HepG2 (cell line): ENCODE data around the gene MYCBP2. TPM values are rescaled to one million over a fixed set of nuclear protein-coding genes. Genes with fewer than 3 reads are reported as not detected.

Experiments
- ATF2 ChIP-seq: sonication (generic); formaldehyde crosslinking; IDR thresholded peaks from 2 replicates; pipeline ENCODE4 v1.4.0; 2020; ENCODE audit warnings: missing genetic modification reagents
- ATF3 ChIP-seq: sonication (generic); formaldehyde crosslinking; IDR thresholded peaks from 2 replicates; pipeline ENCODE4 v1.4.0; 2020; ENCODE audit warnings: missing genetic modification reagents
- CBX2 ChIP-seq, 2 experiments: fragments of 200-600 bp in 1 of 2; sonication (generic); formaldehyde crosslinking in 1 of 2; IDR thresholded peaks; 2 replicates each; pipeline versions ENCODE4 v1.7.0 to v1.8.1; 2018 to 2022; ENCODE audit warnings: low read depth in 2 of 2, low read length in 1 of 2, mild to moderate bottlenecking in 1 of 2, missing genetic modification reagents in 1 of 2
- ERF ChIP-seq: IDR thresholded peaks from 2 replicates; pipeline ENCODE4 v1.6.1; 2018; ENCODE audit warnings: missing biosample characterization, missing genetic modification reagents
- ETV5 ChIP-seq: IDR thresholded peaks from 2 replicates; pipeline ENCODE4 v1.6.1; 2018; ENCODE audit warnings: missing biosample characterization, missing genetic modification reagents, inconsistent platforms, borderline replicate concordance
- MTF1 ChIP-seq: sonication (generic); formaldehyde crosslinking; IDR thresholded peaks from 2 replicates; pipeline ENCODE4 v1.5.0; 2020; ENCODE audit warnings: missing genetic modification reagents
- NKX3-1 ChIP-seq: sonication (generic); formaldehyde crosslinking; IDR thresholded peaks from 2 replicates; pipeline ENCODE4 v1.5.0; 2020; ENCODE audit warnings: missing genetic modification reagents
- SMAD9 ChIP-seq: sonication (generic); formaldehyde crosslinking; IDR thresholded peaks from 2 replicates; pipeline ENCODE4 v1.5.1; 2020; ENCODE audit warnings: mild to moderate bottlenecking, missing genetic modification reagents
- TBX2 ChIP-seq: sonication (generic); formaldehyde crosslinking; IDR thresholded peaks from 2 replicates; pipeline ENCODE4 v1.5.0; 2020; ENCODE audit warnings: missing genetic modification reagents, mild to moderate bottlenecking, borderline replicate concordance
- TRIM22 ChIP-seq: fragments of 450-650 bp; IDR thresholded peaks from 2 replicates; pipeline ENCODE4 v1.6.1; 2017
- ZBED4 ChIP-seq: sonication (generic); formaldehyde crosslinking; IDR thresholded peaks from 2 replicates; pipeline ENCODE4 v1.4.0; 2020; ENCODE audit warnings: missing genetic modification reagents, borderline replicate concordance
- ZBTB34 ChIP-seq: sonication (generic); formaldehyde crosslinking; IDR thresholded peaks from 2 replicates; pipeline ENCODE4 v1.8.0; 2022; ENCODE audit warnings: mild to moderate bottlenecking, missing genetic modification reagents
- ZBTB7B ChIP-seq: sonication (generic); formaldehyde crosslinking; IDR thresholded peaks from 2 replicates; pipeline ENCODE4 v1.4.0; 2020; ENCODE audit warnings: missing genetic modification reagents
- ZNF138 ChIP-seq: sonication (generic); formaldehyde crosslinking; IDR thresholded peaks from 2 replicates; pipeline ENCODE4 v1.5.0; 2020; ENCODE audit warnings: mild to moderate bottlenecking, low read depth, missing genetic modification reagents
- ZNF251 ChIP-seq: sonication (generic); formaldehyde crosslinking; IDR thresholded peaks from 2 replicates; pipeline ENCODE4 v1.9.0; 2021; ENCODE audit warnings: mild to moderate bottlenecking, missing genetic modification reagents
- ZNF629 ChIP-seq: sonication (generic); formaldehyde crosslinking; conservative IDR thresholded peaks from 2 replicates; pipeline ENCODE4 v1.5.0; 2020; ENCODE audit warnings: missing genetic modification reagents
- polyA plus RNA-seq, 8 experiments: library from polyadenylated mRNA; depleted of rRNA in 3 of 8; stranded (reverse) in 7 of 8; unstranded in 1 of 8; fragments of >200 nt; fragmentation: Illumina TruSeq in 4 of 8; extraction: Trizol in 4 of 8; gene quantifications; 2 replicates each; pipeline versions ENCODE4 v1.2.1 to v1.2.3, GENCODE V29; 2011 to 2016; ENCODE audit warnings: low read depth in 4 of 8, missing spikeins in 1 of 8, mixed read lengths in 1 of 8; ENCODE audit not compliant: insufficient read depth in 1 of 8
- total RNA-seq, 5 experiments: library from RNA; depleted of rRNA; stranded (reverse); fragments of >200 nt; fragmentation: Illumina TruSeq; extraction: Trizol; gene quantifications; 2 replicates each; pipeline ENCODE4 v1.2.3, GENCODE V29; 2016; ENCODE audit warnings: low read depth in 1 of 5

The MYCBP2 gene
- total and polyA plus RNA-seq, 2 of the 13 experiments (the other 11 are each of a cell fraction or from before 2014, with no cell fraction given) = 16.3 to 35.3 TPM

- TF ChIP-seq ZNF138 (CRISPR knock-in tag) = no peak
- no peak for TF ChIP-seq TBX2 (CRISPR knock-in tag)
- TF ChIP-seq TRIM22 = no peak
- TF ChIP-seq NKX3-1 (CRISPR knock-in tag) = 0 out of 2 replicates have a peak, but pooled peaks have one; percentile 22
- no peak for TF ChIP-seq ATF3 (CRISPR knock-in tag)
- TF ChIP-seq SMAD9 = 0 out of 2 replicates have a peak, but pooled peaks have one; percentile 41
- TF ChIP-seq ZNF629 (CRISPR knock-in tag) = no peak; the same call in 1 of the 2 replicates
- no peak for TF ChIP-seq MTF1 (CRISPR knock-in tag)
- TF ChIP-seq ZBED4 (CRISPR knock-in tag) = peak; percentile 96; the same call in 1 of the 2 replicates
- TF ChIP-seq ZBTB34 (CRISPR knock-in tag) = no peak
- TF ChIP-seq ETV5 (CRISPR knock-in tag) = peak; percentile 70
- TF ChIP-seq ATF2 = peak; percentile 82; the same call in 1 of the 2 replicates
- peak; percentile 90 for TF ChIP-seq ERF (CRISPR knock-in tag)
- no peak for TF ChIP-seq CBX2 (IDR thresholded peaks at IDR 0.05; ENCODE audit: low read depth, low read length)
- TF ChIP-seq CBX2 (CRISPR knock-in tag; IDR thresholded peaks at IDR 0.05; ENCODE audit: low read depth) = no peak
- TF ChIP-seq ZBTB7B (CRISPR knock-in tag) = no peak
- no peak for TF ChIP-seq ZNF251 (CRISPR knock-in tag)
Measured at GRCh38 chr13:77326905-77327604, at the start of gene MYCBP2 (continued).
